HUES6 (cell line): ENCODE measurements around the gene SPTSSA.
"Not testable (repeated sequence)": the region's sequence is repeated elsewhere in the genome, so short reads cannot be mapped to it uniquely, and the experiment has no call there.

Experiments
- H3K27ac ChIP-seq: 2 replicates; pipeline ENCODE4 v1.7.0; 2013; ENCODE audit warnings: low read depth, mild to moderate bottlenecking, low read length, inconsistent platforms
- H3K27me3 ChIP-seq: 2 replicates; pipeline ENCODE4 v1.6.1; 2013; ENCODE audit warnings: low read length; ENCODE audit not compliant: control insufficient read depth, insufficient read depth
- H3K36me3 ChIP-seq: 2 replicates; pipeline ENCODE4 v1.6.1; 2013; ENCODE audit warnings: low read length; ENCODE audit not compliant: control insufficient read depth, insufficient read depth
- H3K4me1 ChIP-seq: 2 replicates; pipeline ENCODE4 v1.6.1; 2013; ENCODE audit warnings: low read length; ENCODE audit not compliant: control insufficient read depth, insufficient read depth
- H3K4me3 ChIP-seq: 2 replicates; pipeline ENCODE4 v1.5.1; 2013; ENCODE audit warnings: low read depth, low read length
- H3K9ac ChIP-seq: one replicate; pipeline ENCODE4 v1.6.1; 2013; ENCODE audit warnings: mild to moderate bottlenecking, low read length
- H3K9me3 ChIP-seq: 2 replicates; pipeline ENCODE4 v1.6.1; 2013; ENCODE audit warnings: low read depth, low read length; ENCODE audit not compliant: control insufficient read depth, insufficient read depth

Gene SPTSSA

DNA sequence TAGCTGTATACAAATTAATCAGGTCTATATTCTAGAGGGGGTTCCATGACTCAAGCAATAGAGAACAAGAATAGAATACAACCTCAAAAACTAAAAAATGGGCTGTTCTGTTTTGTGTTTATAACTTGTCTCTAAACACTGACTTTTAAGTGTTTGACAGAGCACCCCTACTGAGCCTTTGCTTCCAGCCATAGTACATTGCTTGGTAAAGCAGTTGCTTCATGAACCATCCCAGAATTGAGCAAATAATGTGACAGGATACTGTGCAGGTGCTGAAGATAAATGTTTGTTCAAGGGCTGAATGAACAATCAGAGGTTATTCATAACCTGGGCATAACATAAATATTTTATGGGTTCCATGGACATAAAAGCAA, 11.5 kb downstream of the SPTSSA start:
- Histone ChIP-seq H3K9me3 (no peaks in the 10 kb centered on the region), H3K9ac (no peak overlapping the region), H3K4me3 (no peak overlapping the region), H3K27ac (no peak overlapping the region), H3K27me3 (no peaks in the 10 kb centered on the region), H3K36me3 (peaks cover 21% of the 10 kb centered on the region), H3K4me1 (no peaks in the 10 kb centered on the region; the same call in 1 of the 2 replicates)

DNA sequence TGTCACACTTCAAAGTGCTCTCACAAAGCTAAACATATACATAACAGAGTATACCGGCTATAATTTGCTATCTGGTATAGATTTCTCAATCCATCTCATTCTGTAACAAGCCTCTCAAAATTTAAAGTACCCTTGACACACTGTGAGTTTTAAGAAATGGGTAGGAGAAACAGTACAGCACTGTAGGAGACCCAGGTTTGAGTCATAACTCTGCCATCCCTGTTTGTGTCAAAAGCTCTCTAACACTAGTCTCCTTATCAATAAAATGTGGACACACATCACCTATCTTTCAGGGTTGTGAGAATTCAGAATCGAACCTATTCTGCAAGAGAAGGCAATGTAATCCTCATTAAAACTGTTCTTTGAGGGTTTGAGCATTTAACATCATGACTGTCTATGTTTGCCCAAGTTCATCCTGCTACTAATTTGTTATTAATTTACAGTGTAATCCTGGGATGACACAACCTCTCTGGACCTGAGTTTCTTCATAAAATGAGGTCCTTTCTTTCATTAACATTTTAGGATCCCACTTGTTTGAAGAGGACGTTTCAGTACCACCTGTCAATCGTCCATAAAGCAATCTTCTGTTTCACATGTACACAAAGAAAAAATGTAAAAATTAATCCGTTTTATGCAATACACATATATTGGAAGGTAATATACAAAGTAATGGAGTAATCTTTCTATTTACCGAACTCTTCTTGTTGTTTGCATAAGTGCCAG, 12.1 kb downstream of the SPTSSA start:
- Histone ChIP-seq H3K9ac (no peak overlapping the region), H3K9me3 (no peaks in the 10 kb centered on the region), H3K27me3 (no peaks in the 10 kb centered on the region), H3K36me3 (peaks cover 15% of the 10 kb centered on the region), H3K4me3 (no peak overlapping the region), H3K4me1 (no peaks in the 10 kb centered on the region; the same call in 1 of the 2 replicates), H3K27ac (no peak overlapping the region)

DNA sequence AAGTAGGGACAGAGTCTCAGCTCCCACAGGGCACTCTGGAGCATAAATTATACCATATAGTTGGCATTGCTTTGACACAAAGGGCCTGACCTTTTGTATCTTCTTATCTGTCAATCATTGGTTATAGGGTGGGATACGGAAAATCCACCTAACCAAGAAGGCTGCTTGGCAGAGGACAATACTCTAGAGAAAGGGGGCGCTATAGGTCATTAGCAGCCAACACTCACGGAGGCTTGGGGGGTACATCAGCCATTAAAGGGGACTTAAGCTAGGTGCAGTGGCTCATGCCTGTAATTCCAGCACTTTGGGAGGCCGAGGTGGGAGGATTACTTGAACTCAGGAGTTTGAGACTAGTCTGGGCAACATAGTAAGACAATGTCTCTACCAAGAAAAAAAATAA, 22.9 kb downstream of the SPTSSA start:
- Histone ChIP-seq H3K4me1 (no peaks in the 10 kb centered on the region; the same call in none of the 2 replicates), H3K27me3 (no peaks in the 10 kb centered on the region), H3K9ac (no peak overlapping the region), H3K4me3 (no peak overlapping the region), H3K36me3 (peaks cover 5% of the 10 kb centered on the region; the same call in 1 of the 2 replicates), H3K9me3 (no peaks in the 10 kb centered on the region), H3K27ac (no peak overlapping the region)

DNA sequence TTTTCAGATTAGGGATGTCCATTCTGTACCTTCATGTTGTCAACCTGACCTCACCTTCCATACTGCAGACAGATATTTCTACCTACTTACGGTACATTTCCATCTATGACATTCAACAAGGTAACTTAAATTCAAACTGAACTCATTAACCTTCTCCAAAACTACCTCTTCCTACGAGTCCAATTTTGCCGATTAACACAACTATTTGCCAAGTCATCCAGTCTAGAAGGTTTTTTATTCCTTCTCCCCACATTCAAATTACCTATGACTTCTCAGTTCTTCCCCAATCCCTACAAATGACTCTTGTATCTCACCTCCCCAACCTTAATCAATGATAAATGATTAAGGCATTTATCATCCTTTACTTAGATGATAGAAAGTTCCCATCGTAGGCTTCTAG, 23.6 kb downstream of the SPTSSA start:
- H3K27me3 ChIP-seq = no peaks in the 10 kb centered on the region
- H3K27ac ChIP-seq = no peak overlapping the region
- H3K9ac ChIP-seq = no peak overlapping the region
- H3K4me3 ChIP-seq = no peak overlapping the region
- H3K36me3 ChIP-seq = peaks cover 5% of the 10 kb centered on the region; the same call in 1 of the 2 replicates
- H3K4me1 ChIP-seq = no peaks in the 10 kb centered on the region; the same call in none of the 2 replicates
- no peaks in the 10 kb centered on the region for H3K9me3 ChIP-seq

DNA sequence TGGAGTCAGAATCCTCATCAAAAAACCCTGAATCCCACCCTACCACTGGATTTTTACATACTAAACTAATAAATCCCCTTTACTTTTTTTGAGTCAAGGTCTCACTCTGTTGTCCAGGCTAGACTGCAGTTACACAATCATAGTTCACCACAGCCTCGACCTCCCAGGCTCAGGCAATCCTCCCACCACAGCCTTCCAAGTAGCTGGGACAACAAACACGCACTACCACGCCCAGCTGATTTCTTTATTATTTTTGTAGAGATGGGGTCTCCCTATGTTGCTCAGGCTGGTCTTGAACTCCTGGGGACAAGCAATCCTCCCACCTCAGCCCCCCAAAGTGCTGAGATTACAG, 24.3 kb downstream of the SPTSSA start:
- no peaks in the 10 kb centered on the region for H3K9me3 ChIP-seq
- H3K27ac ChIP-seq = no peak overlapping the region
- H3K27me3 ChIP-seq = no peaks in the 10 kb centered on the region
- no peak overlapping the region for H3K9ac ChIP-seq
- 0 out of 2 replicates have a peak, but pooled peaks cover 5% of the 10 kb centered on the region for H3K36me3 ChIP-seq
- H3K4me1 ChIP-seq = no peaks in the 10 kb centered on the region; the same call in none of the 2 replicates
- H3K4me3 ChIP-seq = no peak overlapping the region

DNA sequence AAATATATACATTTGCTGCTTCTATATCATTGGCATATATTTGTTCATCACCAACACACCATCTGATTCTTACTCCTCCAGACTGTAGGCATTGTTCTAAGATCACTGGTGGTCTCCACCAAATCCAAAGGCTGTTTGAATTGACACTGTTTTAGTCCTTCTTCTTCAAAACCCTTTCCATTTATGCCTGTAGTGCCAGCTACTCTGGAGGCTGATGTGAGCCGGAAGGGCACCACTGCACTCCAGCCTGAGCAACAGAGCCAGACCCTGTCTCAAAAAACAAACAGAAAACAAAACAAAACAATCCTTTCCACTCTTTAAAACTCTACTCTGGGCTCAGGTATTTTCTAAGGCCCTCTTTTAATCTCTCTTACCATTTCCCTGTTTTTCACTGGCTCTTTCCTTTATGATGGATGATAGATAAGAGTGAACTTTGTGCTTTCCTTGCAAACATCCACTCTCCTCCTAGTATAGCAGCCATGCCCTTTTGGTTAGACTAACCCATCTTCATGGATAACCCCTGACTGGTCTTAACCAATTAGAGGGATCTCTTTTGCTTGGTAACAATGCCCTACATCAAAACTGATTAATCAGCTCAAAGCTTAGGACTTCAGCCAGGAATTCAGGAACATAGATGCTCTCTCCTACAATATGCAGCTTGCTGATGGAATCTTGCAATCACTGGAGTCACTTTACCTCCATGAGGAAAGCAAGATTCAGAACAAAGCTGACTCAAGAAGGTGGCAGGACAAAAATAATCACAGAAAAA, 24.9 kb downstream of the SPTSSA start:
- Histone ChIP-seq H3K9me3 (no peaks in the 10 kb centered on the region), H3K27me3 (no peaks in the 10 kb centered on the region), H3K4me1 (no peaks in the 10 kb centered on the region; the same call in none of the 2 replicates), H3K27ac (no peak overlapping the region; the same call in 1 of the 2 replicates), H3K36me3 (0 out of 2 replicates have a peak, but pooled peaks cover 5% of the 10 kb centered on the region), H3K9ac (no peak overlapping the region), H3K4me3 (no peak overlapping the region)

DNA sequence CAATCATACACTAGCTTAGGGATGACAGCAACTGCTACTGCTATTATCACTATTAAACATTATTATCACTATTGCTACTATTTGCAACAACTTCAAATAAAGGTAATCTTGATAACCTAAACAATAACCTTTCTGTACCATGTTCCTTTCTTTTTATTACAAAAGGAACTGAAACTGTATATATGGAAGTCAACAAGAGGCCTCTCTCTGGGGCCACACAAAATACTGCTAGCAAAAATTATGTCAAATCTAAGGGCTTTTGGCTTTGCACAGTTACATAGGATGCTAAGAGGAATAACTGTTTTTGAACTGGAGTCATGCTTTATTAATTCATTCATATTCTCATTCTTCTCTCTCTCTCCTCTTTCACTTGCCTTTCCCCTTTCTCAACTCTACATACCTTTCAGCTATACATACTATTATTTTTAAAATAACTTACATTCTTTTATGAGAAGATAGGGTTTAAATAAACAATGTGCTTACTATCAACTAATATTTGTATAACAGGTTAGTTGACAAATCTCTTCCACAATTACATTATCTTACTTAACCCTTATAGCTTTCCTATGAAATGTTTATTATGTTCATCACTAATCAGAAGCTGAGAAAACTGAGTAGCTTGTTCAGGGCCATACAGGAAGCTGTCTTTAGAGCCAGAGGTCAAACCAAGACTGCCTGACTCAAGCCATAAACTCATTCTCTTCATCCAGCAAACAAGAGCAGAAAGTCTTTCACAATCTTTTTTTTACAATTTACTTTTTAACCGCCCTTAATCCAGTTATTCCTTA, 25.7 kb downstream of the SPTSSA start:
- Histone ChIP-seq H3K36me3 (0 out of 2 replicates have a peak, but pooled peaks cover 5% of the 10 kb centered on the region), H3K4me1 (no peaks in the 10 kb centered on the region; the same call in none of the 2 replicates), H3K27me3 (no peaks in the 10 kb centered on the region), H3K27ac (no peak overlapping the region), H3K9me3 (no peaks in the 10 kb centered on the region), H3K4me3 (no peak overlapping the region), H3K9ac (no peak overlapping the region)

DNA sequence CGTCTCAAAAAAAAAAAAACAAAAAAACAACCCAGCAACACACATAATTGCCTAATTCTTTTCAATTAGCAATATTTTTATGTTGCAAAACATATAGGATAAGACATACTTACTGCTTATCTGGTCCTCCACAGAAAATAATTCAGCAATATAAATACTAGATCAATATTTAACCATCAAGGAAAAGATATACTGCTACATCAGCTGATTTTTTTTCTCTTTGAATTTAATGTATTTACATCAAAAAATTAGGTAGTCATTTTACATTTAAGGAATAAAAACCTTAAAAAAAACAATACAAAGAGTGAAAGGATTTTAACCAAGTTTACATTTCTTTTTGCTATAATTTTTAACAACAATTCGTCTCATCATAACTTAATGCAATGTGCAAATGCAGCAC, 28.1 kb downstream of the SPTSSA start:
- Histone ChIP-seq H3K27me3 (no peaks in the 10 kb centered on the region), H3K36me3 (0 out of 2 replicates have a peak, but pooled peaks cover 5% of the 10 kb centered on the region), H3K9me3 (no peaks in the 10 kb centered on the region), H3K27ac (no peak overlapping the region), H3K4me3 (no peak overlapping the region), H3K4me1 (no peaks in the 10 kb centered on the region; the same call in none of the 2 replicates), H3K9ac (no peak overlapping the region)

DNA sequence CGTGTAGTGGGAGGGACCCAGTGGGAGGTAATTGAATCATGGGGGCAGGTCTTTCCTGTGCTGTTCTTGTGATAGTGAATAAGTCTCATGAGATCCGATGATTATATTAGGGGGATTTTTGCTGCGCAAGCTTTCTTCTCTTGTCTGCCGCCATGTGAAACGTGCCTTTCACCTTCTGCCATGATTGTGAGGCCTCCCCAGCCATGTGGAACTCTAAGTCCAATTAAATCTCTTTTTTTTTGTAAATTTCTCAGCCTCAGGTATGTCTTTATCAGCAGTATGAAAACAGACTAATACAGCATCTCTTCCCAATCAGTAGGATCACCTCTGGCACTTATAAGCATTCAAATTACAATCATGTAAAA, 34.0 kb downstream of the SPTSSA start:
- H3K4me1 ChIP-seq, H3K9ac ChIP-seq, H3K4me3 ChIP-seq, H3K27ac ChIP-seq, H3K36me3 ChIP-seq, H3K9me3 ChIP-seq, H3K27me3 ChIP-seq: not testable (repeated sequence)

DNA sequence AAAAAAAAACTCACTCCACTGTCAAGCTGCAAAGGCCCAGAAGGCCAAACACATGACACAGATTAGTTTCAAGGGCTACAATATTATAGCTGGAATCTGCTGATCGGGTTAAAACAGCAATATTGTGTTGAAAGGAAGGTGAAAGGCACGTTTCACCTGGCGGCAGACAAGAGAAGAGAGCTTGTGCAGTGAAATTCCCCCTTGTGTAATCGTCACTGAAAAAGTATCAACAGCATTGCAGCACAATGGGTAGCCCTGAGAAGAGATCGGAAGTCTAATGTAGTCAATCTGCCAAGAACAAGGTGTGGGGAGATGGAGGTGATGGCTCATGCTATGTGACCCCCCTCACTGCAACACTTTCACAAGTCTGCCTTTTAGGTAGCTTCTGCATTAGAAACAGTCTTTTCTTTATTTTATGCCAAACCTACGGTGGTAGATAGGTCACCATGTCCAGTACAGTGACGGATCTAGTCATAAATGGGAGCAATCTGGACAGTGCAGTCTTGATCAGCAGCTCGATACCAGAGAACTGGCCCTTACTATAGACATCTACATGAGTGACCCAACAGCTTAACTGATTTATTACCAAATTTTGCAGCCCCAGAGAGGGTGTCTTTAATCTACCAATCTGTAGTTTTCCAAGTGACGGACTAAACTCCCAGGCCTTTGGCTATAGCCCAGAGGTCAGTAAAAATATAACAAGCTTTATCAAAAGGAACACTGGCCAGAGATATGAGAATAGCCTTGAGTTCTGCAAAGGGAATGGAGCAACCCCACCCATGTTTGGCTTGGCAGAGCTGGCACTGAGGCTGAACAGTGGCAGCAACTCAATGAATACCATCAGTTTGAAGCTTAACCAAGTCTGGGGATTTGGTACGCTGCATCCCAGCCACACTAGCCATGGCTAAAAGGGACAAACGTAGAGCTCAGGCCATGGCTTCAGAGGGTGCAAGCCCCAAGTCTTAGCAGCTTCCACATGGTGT, 35.4 kb downstream of the SPTSSA start:
- H3K9ac ChIP-seq = no peak overlapping the region
- H3K27ac ChIP-seq = no peak overlapping the region
- no peak overlapping the region for H3K4me3 ChIP-seq
- H3K9me3 ChIP-seq = peaks cover 5% of the 10 kb centered on the region; the same call in 1 of the 2 replicates
- no peaks in the 10 kb centered on the region for H3K4me1 ChIP-seq
- H3K27me3 ChIP-seq = no peaks in the 10 kb centered on the region
- no peaks in the 10 kb centered on the region for H3K36me3 ChIP-seq
